H9 (cell line): ENCODE data around the gene LAMB1. TPM values are rescaled to one million over a fixed set of nuclear protein-coding genes. Genes with fewer than 3 reads are reported as not detected.
A peak's percentile ranks its signal among the peaks of the same experiment; 100 is the strongest.

Experiments
- DNase-seq: peaks from one replicate; pipeline ENCODE4 v3.0.0-alpha.2; 2017
- H2AFZ ChIP-seq: one replicate; pipeline ENCODE4 v1.6.1; 2013; ENCODE audit warnings: mild to moderate bottlenecking, low read length, control low read depth, moderate library complexity
- H2AK5ac ChIP-seq: 2 replicates; pipeline ENCODE4 v1.6.1; 2013; ENCODE audit warnings: low read length, control low read depth, mixed read lengths; ENCODE audit not compliant: insufficient read length
- H2BK120ac ChIP-seq: one replicate; pipeline ENCODE4 v1.6.1; 2013; ENCODE audit warnings: low read depth, mild to moderate bottlenecking, low read length, control low read depth, inconsistent platforms; ENCODE audit not compliant: poor library complexity, severe bottlenecking
- H2BK12ac ChIP-seq: 2 replicates; pipeline ENCODE4 v1.6.1; 2013; ENCODE audit warnings: low read length, control low read depth, mixed read lengths, low read depth; ENCODE audit not compliant: insufficient read length
- H2BK15ac ChIP-seq: 2 replicates; pipeline ENCODE4 v1.6.1; 2013; ENCODE audit warnings: low read depth, low read length, control low read depth
- H2BK20ac ChIP-seq: one replicate; pipeline ENCODE4 v1.6.1; 2013; ENCODE audit warnings: low read depth, mild to moderate bottlenecking, low read length, control low read depth, inconsistent platforms; ENCODE audit not compliant: poor library complexity, severe bottlenecking
- H2BK5ac ChIP-seq: 2 replicates; pipeline ENCODE4 v1.6.1; 2013; ENCODE audit warnings: low read length, control low read depth, mixed read lengths; ENCODE audit not compliant: insufficient read length
- H3K14ac ChIP-seq: 2 replicates; pipeline ENCODE4 v1.6.1; 2013; ENCODE audit warnings: low read length, control low read depth; ENCODE audit not compliant: insufficient read depth
- H3K18ac ChIP-seq: 2 replicates; pipeline ENCODE4 v1.6.1; 2013; ENCODE audit warnings: low read depth, mild to moderate bottlenecking, mixed read lengths, low read length, control low read depth; ENCODE audit not compliant: insufficient read length
- H3K23ac ChIP-seq: 2 replicates; pipeline ENCODE4 v1.6.1; 2013; ENCODE audit warnings: low read length, control low read depth, mixed read lengths, low read depth; ENCODE audit not compliant: insufficient read length
- H3K23me2 ChIP-seq: 2 replicates; pipeline ENCODE4 v1.6.1; 2013; ENCODE audit warnings: low read depth, mild to moderate bottlenecking, mixed read lengths, low read length, control low read depth; ENCODE audit not compliant: insufficient read length, poor library complexity, severe bottlenecking
- H3K27ac ChIP-seq: 2 replicates; pipeline ENCODE4 v1.5.1; 2013; ENCODE audit warnings: low read length, control low read depth, mixed read lengths, low read depth; ENCODE audit not compliant: insufficient read length
- H3K27me3 ChIP-seq: 2 replicates; pipeline ENCODE4 v1.6.1; 2013; ENCODE audit warnings: low read length, control low read depth, inconsistent platforms; ENCODE audit not compliant: insufficient read depth
- H3K4ac ChIP-seq: 2 replicates; pipeline ENCODE4 v1.6.1; 2013; ENCODE audit warnings: low read depth, mild to moderate bottlenecking, control low read depth, inconsistent platforms, low read length, moderate library complexity
- H3K4me1 ChIP-seq: 2 replicates; pipeline ENCODE4 v1.6.1; 2013; ENCODE audit warnings: low read length, control low read depth, inconsistent platforms; ENCODE audit not compliant: insufficient read depth
- H3K4me2 ChIP-seq: 2 replicates; pipeline ENCODE4 v1.6.1; 2013; ENCODE audit warnings: low read length, control low read depth, mixed read lengths; ENCODE audit not compliant: insufficient read length, insufficient read depth
- H3K56ac ChIP-seq: 2 replicates; pipeline ENCODE4 v1.6.1; 2013; ENCODE audit warnings: low read depth, mild to moderate bottlenecking, mixed read lengths, low read length, control low read depth; ENCODE audit not compliant: insufficient read length
- H3K79me1 ChIP-seq: 2 replicates; pipeline ENCODE4 v1.6.1; 2013; ENCODE audit warnings: low read depth, mild to moderate bottlenecking, moderate library complexity, low read length, control low read depth, inconsistent platforms; ENCODE audit not compliant: insufficient read depth, poor library complexity, severe bottlenecking
- H3K79me2 ChIP-seq: 2 replicates; pipeline ENCODE4 v1.6.1; 2013; ENCODE audit warnings: low read length, control low read depth, inconsistent platforms; ENCODE audit not compliant: insufficient read depth
- H3K9ac ChIP-seq: 2 replicates; pipeline ENCODE4 v1.6.1; 2013; ENCODE audit warnings: low read length, control low read depth, mixed read lengths; ENCODE audit not compliant: insufficient read length; ENCODE audit errors: extremely low read depth
- H3K9me3 ChIP-seq: one replicate; pipeline ENCODE4 v1.6.1; 2013; ENCODE audit warnings: low read depth, low read length, inconsistent platforms; ENCODE audit not compliant: control insufficient read depth
- H3T11ph ChIP-seq: one replicate; pipeline ENCODE4 v1.6.1; 2013; ENCODE audit warnings: mild to moderate bottlenecking, low read length, control low read depth, inconsistent platforms
- H4K20me1 ChIP-seq: one replicate; pipeline ENCODE4 v1.6.1; 2013; ENCODE audit not compliant: control insufficient read depth, insufficient read length, insufficient read depth
- H4K5ac ChIP-seq: 2 replicates; pipeline ENCODE4 v1.6.1; 2013; ENCODE audit warnings: low read depth, mild to moderate bottlenecking, mixed read lengths, low read length, control low read depth; ENCODE audit not compliant: insufficient read length
- H4K8ac ChIP-seq: replicated peaks from 2 replicates; pipeline ENCODE4 v1.6.1; 2013; ENCODE audit warnings: low read length, control low read depth, mixed read lengths, low read depth; ENCODE audit not compliant: insufficient read length
- H4K91ac ChIP-seq: 2 replicates; pipeline ENCODE4 v1.6.1; 2013; ENCODE audit warnings: low read depth, mild to moderate bottlenecking, moderate library complexity, mixed read lengths, low read length, control low read depth; ENCODE audit not compliant: insufficient read length
- H3K27ac Mint-ChIP-seq, 3 experiments: 2 replicates in 2 of 3; 3 replicates in 1 of 3; pipeline ENCODE4 v1.8.0; 2020 to 2021; ENCODE audit warnings: mixed read lengths in 3 of 3, mild to moderate bottlenecking in 1 of 3, moderate library complexity in 1 of 3
- H3K27me3 Mint-ChIP-seq: 2 replicates; pipeline ENCODE4 v1.8.0; 2021; ENCODE audit warnings: low read depth, mild to moderate bottlenecking, moderate library complexity, mixed read lengths
- H3K36me3 Mint-ChIP-seq, 3 experiments: 2 replicates in 2 of 3; 3 replicates in 1 of 3; pipeline ENCODE4 v1.8.0; 2020 to 2021; ENCODE audit warnings: low read depth in 3 of 3, mixed read lengths in 3 of 3; ENCODE audit not compliant: insufficient read depth in 1 of 3
- H3K4me1 Mint-ChIP-seq, 2 experiments: 2 replicates each; pipeline ENCODE4 v1.8.0; 2020; ENCODE audit warnings: mixed read lengths in 2 of 2
- H3K4me3 Mint-ChIP-seq, 2 experiments: 2 replicates in 1 of 2; 3 replicates in 1 of 2; pipeline ENCODE4 v1.8.0; 2020 to 2021; ENCODE audit warnings: mild to moderate bottlenecking in 2 of 2, mixed read lengths in 2 of 2, moderate library complexity in 1 of 2
- H3K9me3 Mint-ChIP-seq, 2 experiments: 2 replicates in 1 of 2; 3 replicates in 1 of 2; pipeline ENCODE4 v1.8.0; 2020; ENCODE audit warnings: mild to moderate bottlenecking in 2 of 2, mixed read lengths in 2 of 2, moderate library complexity in 1 of 2
- CTCF ChIP-seq: fragments of 200-600 bp; sonication (generic); conservative IDR thresholded peaks from 3 replicates; pipeline ENCODE4 v1.8.0; 2021; ENCODE audit warnings: antibody characterized with exemption, mild to moderate bottlenecking
- WGBS: extraction: QIAGEN DNeasy Blood & Tissue Kit; methylation state at CpG from one replicate; pipeline ENCODE4 v1.1.7; 2013; ENCODE audit warnings: missing lambda C conversion rate, low lambda C conversion rate, mixed read lengths; ENCODE audit not compliant: insufficient read length; ENCODE audit errors: extremely low coverage; 5-methylcytosine and 5-hydroxymethylcytosine counted together
- total RNA-seq: library from RNA; stranded (reverse); gene quantifications from 2 replicates; pipeline ENCODE4 v1.2.1, GENCODE V29; 2021

LAMB1 gene
- total RNA-seq, 1 experiment from 2014 or later = 75.8 TPM

GRCh38 chr7:107890962-107891635, 111.9 kb downstream of the LAMB1 start, which contains the start of gene DLD:
TSS of gene DLD (plus strand) at chr7:107891183. CDS start at chr7:107891251, 68 bp downstream.
- Histone ChIP-seq H2BK15ac (no peak within 1 kb of the TSS), H3K9ac (peak within 1 kb of the TSS; percentile 83)
- peaks cover 6 to 29% (median 27%) of the 10 kb centered on the region in 3 experiments; a peak in 6 of 7 replicates for H3K36me3 Mint-ChIP-seq

More at GRCh38 chr7:107890962-107891635, 111.9 kb downstream of the LAMB1 start, which contains the start of gene DLD:
- Histone ChIP-seq H3K9me3 (no peaks in the 10 kb centered on the region), H2AK5ac (no peak within 1 kb of the TSS), H3K79me2 (peaks cover 3% of the 10 kb centered on the region; the same call in 1 of the 2 replicates), H4K91ac (no peak within 1 kb of the TSS), H3K4me1 (no peaks in the 10 kb centered on the region), H3K27ac (no peak within 1 kb of the TSS), H2BK12ac (no peak within 1 kb of the TSS), H3K4ac (no peak within 1 kb of the TSS), H3K79me1 (peaks cover 4% of the 10 kb centered on the region), H2BK5ac (no peak within 1 kb of the TSS), H3K14ac (peak within 1 kb of the TSS; percentile 89), H2BK120ac (no peak within 1 kb of the TSS), H2AFZ (peak within 1 kb of the TSS; percentile 1), H3K18ac (peak within 1 kb of the TSS; percentile 88), H2BK20ac (no peak within 1 kb of the TSS), H4K20me1 (no peaks in the 10 kb centered on the region), H3K23ac (no peak within 1 kb of the TSS), H4K5ac (no peak within 1 kb of the TSS), H3K27me3 (no peaks in the 10 kb centered on the region), H3K4me2 (peak within 1 kb of the TSS; percentile 96), H4K8ac (no peak within 1 kb of the TSS), H3K56ac (no peak within 1 kb of the TSS), H3T11ph (peak within 1 kb of the TSS; percentile 10), H3K23me2 (peaks cover 8% of the 10 kb centered on the region)
- peaks cover 15 to 16% of the 10 kb centered on the region in 2 experiments for H3K4me1 Mint-ChIP-seq
- no peak for TF ChIP-seq CTCF
- peak; percentile 94 for DNase-seq
- peaks cover 0 to 7% of the 10 kb centered on the region in 2 experiments; a peak in 1 of 5 replicates for H3K9me3 Mint-ChIP-seq
- peak within 1 kb of the TSS; percentile 94 to 99 for H3K4me3 Mint-ChIP-seq
- no CpG with 5 or more reads among the region's 55 CpGs for WGBS
- H3K27ac Mint-ChIP-seq = peak within 1 kb of the TSS; percentile 96 to 99 (median 99)
- peaks cover 5% of the 10 kb centered on the region for H3K27me3 Mint-ChIP-seq
